Measurements from ENCODE around the gene FAM200C. TPM values are rescaled to one million over a fixed set of nuclear protein-coding genes. Genes with fewer than 3 reads are reported as not detected.

The FAM200C gene
- total and polyA plus RNA-seq, 2 of the 13 experiments (the other 11 are each of a cell fraction or from before 2014, with no cell fraction given), result 3.2 to 4.7 TPM

DNA sequence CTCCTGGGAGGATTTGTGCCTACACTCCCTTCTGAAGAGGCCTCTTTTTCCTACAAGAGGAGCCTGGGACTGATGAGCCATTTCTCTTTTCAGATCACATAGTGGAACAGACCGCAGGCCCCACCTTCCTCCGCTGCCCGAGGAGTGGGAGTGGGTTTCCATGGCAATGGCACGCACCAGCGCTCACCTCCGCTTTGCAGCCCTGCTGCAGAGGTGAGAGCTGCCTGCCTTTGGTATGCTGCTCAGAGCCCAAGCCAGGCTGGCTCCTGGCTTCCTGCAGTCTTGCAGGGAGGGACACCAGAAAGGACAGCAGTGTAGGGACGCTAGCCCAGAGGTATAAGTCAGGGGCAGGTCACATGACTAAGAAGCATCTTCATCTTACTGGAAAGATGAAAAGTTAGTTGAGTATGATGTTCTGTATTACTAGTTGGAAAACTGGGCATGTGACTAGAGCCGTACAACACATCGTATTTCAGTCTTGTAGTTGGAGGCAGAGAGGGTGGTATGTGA, 34.2 kb upstream of the FAM200C start (continued):
- TF ChIP-seq, protein P1, sequence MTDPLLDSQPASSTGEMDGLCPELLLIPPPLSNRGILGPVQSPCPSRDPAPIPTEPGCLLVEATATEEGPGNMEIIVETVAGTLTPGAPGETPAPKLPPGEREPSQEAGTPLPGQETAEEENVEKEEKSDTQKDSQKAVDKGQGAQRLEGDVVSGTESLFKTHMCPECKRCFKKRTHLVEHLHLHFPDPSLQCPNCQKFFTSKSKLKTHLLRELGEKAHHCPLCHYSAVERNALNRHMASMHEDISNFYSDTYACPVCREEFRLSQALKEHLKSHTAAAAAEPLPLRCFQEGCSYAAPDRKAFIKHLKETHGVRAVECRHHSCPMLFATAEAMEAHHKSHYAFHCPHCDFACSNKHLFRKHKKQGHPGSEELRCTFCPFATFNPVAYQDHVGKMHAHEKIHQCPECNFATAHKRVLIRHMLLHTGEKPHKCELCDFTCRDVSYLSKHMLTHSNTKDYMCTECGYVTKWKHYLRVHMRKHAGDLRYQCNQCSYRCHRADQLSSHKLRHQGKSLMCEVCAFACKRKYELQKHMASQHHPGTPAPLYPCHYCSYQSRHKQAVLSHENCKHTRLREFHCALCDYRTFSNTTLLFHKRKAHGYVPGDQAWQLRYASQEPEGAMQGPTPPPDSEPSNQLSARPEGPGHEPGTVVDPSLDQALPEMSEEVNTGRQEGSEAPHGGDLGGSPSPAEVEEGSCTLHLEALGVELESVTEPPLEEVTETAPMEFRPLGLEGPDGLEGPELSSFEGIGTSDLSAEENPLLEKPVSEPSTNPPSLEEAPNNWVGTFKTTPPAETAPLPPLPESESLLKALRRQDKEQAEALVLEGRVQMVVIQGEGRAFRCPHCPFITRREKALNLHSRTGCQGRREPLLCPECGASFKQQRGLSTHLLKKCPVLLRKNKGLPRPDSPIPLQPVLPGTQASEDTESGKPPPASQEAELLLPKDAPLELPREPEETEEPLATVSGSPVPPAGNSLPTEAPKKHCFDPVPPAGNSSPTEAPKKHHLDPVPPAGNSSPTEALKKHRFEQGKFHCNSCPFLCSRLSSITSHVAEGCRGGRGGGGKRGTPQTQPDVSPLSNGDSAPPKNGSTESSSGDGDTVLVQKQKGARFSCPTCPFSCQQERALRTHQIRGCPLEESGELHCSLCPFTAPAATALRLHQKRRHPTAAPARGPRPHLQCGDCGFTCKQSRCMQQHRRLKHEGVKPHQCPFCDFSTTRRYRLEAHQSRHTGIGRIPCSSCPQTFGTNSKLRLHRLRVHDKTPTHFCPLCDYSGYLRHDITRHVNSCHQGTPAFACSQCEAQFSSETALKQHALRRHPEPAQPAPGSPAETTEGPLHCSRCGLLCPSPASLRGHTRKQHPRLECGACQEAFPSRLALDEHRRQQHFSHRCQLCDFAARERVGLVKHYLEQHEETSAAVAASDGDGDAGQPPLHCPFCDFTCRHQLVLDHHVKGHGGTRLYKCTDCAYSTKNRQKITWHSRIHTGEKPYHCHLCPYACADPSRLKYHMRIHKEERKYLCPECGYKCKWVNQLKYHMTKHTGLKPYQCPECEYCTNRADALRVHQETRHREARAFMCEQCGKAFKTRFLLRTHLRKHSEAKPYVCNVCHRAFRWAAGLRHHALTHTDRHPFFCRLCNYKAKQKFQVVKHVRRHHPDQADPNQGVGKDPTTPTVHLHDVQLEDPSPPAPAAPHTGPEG (CRISPR knock-in tag; IDR thresholded peaks at IDR 0.05), result no peak
- peak; percentile 70 for TF ChIP-seq TEAD3 (CRISPR knock-in tag; optimal IDR thresholded peaks at IDR 0.05; ENCODE audit: borderline replicate concordance)
- TF ChIP-seq ZKSCAN5 (CRISPR knock-in tag; IDR thresholded peaks at IDR 0.05), result peak; percentile 99
- no peak for TF ChIP-seq TMF1 (CRISPR knock-in tag; IDR thresholded peaks at IDR 0.05; ENCODE audit: low read depth)
- TF ChIP-seq, protein P2, sequence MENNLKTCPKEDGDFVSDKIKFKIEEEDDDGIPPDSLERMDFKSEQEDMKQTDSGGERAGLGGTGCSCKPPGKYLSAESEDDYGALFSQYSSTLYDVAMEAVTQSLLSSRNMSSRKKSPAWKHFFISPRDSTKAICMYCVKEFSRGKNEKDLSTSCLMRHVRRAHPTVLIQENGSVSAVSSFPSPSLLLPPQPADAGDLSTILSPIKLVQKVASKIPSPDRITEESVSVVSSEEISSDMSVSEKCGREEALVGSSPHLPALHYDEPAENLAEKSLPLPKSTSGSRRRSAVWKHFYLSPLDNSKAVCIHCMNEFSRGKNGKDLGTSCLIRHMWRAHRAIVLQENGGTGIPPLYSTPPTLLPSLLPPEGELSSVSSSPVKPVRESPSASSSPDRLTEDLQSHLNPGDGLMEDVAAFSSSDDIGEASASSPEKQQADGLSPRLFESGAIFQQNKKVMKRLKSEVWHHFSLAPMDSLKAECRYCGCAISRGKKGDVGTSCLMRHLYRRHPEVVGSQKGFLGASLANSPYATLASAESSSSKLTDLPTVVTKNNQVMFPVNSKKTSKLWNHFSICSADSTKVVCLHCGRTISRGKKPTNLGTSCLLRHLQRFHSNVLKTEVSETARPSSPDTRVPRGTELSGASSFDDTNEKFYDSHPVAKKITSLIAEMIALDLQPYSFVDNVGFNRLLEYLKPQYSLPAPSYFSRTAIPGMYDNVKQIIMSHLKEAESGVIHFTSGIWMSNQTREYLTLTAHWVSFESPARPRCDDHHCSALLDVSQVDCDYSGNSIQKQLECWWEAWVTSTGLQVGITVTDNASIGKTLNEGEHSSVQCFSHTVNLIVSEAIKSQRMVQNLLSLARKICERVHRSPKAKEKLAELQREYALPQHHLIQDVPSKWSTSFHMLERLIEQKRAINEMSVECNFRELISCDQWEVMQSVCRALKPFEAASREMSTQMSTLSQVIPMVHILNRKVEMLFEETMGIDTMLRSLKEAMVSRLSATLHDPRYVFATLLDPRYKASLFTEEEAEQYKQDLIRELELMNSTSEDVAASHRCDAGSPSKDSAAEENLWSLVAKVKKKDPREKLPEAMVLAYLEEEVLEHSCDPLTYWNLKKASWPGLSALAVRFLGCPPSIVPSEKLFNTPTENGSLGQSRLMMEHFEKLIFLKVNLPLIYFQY (CRISPR knock-in tag; IDR thresholded peaks at IDR 0.05; ENCODE audit: borderline replicate concordance), result no peak
- TF ChIP-seq ZFP62 (CRISPR knock-in tag; IDR thresholded peaks at IDR 0.05), result no peak
- no peak for TF ChIP-seq POLR2AphosphoS2 (IDR thresholded peaks at IDR 0.05; ENCODE audit: low read depth, low read length)

Measured in HepG2 (cell line).